Stimulated activated CD4-positive, alpha-beta T cell treated with anti-CD3 and anti-CD28 coated beads, Interleukin-1b, Interleukin-23, amount 100 ng/mL, for 24 hours (primary cell): ENCODE data around the gene EVX2.

Experiments used
- DNase-seq, 4 experiments: peaks; one replicate each; pipeline ENCODE4 v3.0.0-alpha.2; 2020; ENCODE audit warnings: low read depth in 4 of 4, low spot score in 1 of 4

Gene EVX2

GRCh38 chr2:176096243-176096985 lies 12.7 kb upstream of the EVX2 start:
- no peak for DNase-seq

- DNase-seq = no peak
These were observed 11.7 kb upstream of the EVX2 start for GRCh38 chr2:176095421-176095820.

DNA sequence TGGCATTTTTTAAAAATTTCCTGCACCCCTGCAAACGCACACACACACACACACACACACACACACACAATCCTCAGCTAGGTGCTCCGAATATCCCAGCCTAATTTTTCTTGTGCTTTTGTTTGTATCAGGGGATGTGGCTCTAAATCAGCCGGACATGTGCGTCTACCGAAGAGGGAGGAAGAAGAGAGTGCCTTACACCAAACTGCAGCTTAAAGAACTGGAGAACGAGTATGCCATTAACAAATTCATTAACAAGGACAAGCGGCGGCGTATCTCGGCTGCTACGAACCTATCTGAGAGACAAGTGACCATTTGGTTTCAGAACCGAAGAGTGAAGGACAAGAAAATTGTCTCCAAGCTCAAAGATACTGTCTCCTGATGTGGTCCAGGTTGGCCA lies 10.6 kb upstream of the EVX2 start:
- no peak for DNase-seq

- DNase-seq = no peak
These were observed 10.1 kb upstream of the EVX2 start for GRCh38 chr2:176093898-176094249.

GRCh38 chr2:176093145-176093897 lies 9.6 kb upstream of the EVX2 start:
- DNase-seq = no peak

DNA sequence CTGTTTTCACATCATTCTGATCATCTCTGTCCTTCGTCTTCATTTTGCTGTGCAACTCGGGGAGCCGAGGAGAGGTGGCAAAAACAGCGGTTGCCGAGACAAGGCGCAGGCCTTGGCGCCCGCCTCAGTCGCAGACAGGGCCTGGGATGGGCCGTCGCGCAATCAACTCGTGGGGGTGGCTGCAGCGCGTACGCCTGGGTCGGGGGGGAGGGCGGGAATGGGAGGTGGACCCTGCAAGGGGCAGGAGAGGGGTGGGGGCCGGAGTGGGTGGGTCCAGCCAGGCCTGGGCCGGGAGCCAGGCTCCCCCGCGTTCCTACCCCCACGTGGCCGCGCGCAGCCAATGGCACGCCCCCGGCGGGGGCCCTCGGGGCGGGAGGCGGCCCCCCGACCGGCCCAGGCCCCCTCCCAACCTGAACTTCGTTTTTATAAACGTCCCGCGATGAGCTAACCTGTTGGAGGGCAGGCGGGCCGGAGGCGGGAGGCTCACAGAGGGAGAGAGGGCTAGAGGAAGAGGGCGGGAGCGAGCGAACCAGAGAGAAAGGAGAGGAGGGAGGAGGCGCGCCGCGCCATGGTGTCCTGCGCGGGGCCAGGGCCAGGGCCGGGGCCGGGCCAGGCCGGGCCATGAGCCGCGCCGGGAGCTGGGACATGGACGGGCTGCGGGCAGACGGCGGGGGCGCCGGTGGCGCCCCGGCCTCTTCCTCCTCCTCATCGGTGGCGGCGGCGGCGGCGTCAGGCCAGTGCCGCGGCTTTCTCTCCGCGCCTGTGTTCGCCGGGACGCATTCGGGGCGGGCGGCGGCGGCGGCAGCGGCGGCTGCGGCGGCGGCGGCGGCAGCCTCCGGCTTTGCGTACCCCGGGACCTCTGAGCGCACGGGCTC lies 8.7 kb upstream of the EVX2 start, which contains the start of gene HOXD13:
Gene HOXD13, plus strand, starts transcription at position 452 of the 875 bp plus-strand sequence. Its CDS starts 170 bp downstream, at position 622.
- DNase-seq = no peak

DNA sequence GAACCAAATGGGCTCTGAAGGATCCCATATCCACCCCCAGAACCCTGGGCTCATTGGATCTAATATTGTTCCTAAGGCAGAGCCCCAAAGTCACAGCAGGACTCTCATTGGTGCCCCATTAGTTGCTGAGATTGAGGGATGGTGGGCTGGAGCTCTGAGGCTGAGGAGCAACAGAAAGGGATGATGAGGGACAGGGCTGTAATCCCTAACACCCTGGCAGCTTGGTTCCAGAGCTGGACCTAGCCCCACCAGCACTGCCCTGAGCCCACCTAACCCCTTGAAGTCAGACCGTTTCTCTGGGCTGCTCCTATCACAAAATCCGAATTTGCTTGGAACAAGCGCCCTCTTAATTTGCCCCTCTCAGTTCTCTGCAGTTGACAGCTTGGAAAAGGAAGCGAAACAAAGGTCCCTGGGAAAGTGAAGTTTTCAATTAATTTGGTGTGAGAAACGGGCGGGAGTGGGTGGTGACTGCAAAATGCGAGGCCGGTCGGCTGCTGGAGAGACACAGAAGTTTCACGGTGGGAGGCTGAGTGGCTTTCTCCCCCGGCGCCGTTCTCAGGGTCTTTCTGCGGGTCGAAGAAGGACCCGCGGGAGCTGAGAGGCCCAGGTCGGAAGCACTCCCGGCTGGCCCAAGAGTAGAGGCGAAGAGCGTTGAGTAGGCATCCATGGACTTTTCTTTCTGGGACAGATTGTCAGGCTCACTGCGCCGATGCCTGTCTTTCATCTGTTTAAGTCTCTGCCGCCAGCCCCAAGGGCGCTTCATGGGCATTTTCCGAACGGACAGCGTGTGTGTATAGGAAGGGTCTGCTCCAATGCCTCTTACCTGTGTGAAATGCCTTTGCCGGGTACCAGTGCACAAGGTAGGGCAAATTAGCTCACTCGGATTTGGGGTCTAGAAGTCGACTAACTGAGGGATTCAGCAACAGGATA lies 7.8 kb upstream of the EVX2 start:
- no peak for DNase-seq

- DNase-seq = no peak
These were observed 7.1 kb upstream of the EVX2 start for GRCh38 chr2:176090862-176091261.

GRCh38 chr2:176089843-176090395 lies 6.2 kb upstream of the EVX2 start:
- DNase-seq = no peak

DNA sequence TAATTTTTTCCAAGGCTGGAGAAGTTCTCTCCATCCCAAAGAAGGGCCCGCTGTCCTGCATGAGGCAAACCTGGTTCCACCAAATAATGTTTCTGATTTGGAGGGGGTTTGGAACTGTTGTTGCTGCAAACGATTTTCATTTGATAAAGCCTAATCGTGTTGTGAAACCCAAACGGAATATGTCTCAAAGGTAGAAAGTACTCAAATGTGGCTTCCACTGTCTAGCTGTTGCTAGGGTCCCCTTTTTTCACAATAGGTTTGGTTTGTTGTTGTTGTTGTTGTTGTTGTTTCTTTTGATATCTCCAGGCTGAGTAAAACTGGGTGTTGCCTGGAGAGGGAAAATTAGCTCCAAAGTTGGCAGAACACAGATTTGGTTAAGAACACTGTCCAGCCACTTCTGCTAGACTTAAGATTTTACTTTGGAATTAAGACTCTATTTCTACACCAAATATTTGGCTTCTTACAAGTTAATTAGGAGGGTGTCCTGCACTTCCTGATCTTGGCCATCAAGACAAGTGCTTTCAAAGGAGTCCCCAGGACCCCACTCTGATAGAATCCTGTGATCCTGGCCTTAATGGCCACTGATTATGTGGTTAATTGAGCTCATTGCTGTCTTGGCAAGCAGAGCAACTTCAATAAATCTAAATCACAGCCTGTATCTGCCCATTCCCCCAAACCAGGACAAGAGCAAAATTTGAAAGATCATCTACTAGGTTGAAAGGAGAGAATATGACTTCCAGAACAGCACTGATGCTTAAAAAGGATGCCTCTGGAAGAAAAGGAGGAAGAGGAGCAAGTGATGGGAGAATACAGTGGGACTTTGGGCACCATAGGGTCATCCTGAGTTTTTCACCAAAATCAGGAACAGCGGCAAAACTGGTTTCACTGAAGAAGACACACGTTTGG lies 5.4 kb upstream of the EVX2 start:
- DNase-seq = no peak

GRCh38 chr2:176088048-176088936 lies 4.5 kb upstream of the EVX2 start:
- DNase-seq = no peak

DNA sequence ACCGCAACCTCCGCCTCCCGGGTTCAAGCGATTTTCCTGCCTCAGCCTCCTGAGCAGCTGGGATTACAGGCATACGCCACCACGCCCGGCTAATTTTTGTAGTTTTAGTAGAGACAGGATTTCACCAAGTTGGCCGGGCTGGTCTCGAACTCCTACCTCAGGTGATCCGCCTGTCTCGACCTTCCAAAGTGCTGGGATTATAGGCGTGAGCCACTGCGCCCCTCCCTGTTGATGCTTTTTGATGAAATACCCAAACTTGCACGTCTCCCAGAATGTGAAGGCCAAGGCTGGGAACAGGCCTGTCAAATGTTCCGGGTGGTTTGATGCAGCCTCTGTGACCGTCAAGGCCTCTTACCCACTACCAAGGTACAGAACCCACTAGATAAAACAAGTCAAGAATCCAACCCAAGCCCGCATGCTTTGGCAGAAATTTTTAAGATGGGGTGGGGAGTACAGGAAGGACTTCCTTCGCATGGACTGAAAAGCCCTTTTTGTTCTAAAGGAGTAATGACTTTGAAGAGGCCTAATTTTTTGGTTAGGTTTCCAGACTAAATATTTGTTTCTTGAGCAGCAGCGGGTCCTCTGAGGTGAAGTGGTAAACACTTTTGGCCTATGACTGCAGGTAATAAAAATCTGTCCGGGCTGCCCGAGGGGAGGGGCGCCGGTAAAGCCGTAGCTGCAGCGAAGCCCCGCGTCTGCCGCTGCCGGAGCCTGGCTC lies 3.7 kb upstream of the EVX2 start:
- no peak for DNase-seq

GRCh38 chr2:176085861-176086771 lies 2.4 kb upstream of the EVX2 start:
- DNase-seq = no peak

- no peak for DNase-seq
These were observed 1.5 kb upstream of the EVX2 start for GRCh38 chr2:176085120-176085788.

DNA sequence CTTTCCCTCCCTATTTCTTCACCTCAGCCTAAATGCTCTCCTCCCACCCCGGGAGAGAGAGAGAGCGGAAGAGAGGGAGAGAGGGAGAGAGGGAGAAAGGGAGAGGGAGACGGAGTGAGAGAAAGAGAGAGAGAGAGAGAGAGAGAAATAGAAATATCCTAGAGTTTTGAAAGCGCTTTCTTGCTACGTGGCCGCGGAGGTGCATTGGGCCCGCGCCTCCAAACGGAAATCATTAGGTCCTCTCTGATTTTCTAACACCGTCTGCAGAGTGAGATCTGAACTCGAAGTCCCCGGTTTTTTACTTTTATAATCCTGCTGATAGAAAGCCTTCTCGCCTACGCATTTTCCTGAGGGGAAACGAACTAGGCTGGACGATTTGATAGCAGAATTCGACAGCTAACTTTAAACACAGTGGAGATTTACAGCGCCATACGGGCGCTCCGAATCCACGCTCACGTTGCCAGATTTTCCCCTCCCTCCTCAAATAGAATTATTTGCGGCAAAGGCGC lies 903 bp upstream of the EVX2 start:
- DNase-seq = no peak
